NCI-H345 treated with DMSO at 0.1 percent for 48 hours (cell line): ENCODE data around the gene ASB6.

Experiments used
- DNase-seq: peaks from one replicate; lab custom pipeline; 2025; ENCODE audit not compliant: unreplicated experiment; lab: John Stamatoyannopoulos, UW

The ASB6 gene

GRCh38 chr9:129627556-129628440, 14.2 kb downstream of the ASB6 start:
- no peak for DNase-seq

DNA sequence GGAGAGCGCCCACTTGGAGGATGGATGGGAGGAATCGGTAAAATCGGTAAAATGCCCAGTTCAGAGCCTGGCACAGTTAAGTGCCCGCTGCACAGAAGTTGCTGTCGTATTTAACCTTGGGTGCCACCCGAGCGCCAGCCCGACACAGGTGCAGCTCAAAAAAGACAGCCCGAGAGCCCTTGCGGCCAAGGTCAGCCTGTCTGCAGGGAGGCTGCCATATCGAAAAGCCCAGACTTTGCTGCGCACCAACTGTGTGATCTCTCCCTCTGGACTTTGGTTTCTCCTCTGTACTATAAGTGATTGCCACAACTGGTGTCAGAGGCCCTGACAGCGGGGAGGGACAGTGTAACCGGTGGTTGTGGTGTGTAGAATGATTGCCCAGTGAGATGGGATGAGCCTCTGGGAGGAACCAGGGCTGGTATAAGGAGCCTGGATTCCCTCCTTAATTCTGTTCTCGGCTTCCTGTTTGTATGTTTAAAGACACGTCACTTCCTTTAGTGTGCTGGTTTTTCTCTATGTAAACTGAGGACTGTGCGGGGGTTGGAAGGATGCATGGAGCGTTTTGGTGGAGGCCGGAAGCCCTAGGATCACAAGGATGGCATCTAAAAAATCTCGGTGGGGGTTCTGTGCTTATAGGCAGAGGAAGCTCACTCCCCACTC, 15.2 kb downstream of the ASB6 start:
- no peak for DNase-seq

- peak; percentile 56 for DNase-seq
These were observed 15.8 kb downstream of the ASB6 start, which contains the start of gene NTMT1 for GRCh38 chr9:129626079-129626624. NTMT1 (plus strand) TSS chr9:129626163; CDS start chr9:129632704, 6,541 bp downstream.

GRCh38 chr9:129624947-129625346, 17.0 kb downstream of the ASB6 start:
- no peak for DNase-seq

GRCh38 chr9:129624168-129624759, 17.7 kb downstream of the ASB6 start:
- peak; percentile 25 for DNase-seq

- no peak for DNase-seq
These were observed 18.6 kb downstream of the ASB6 start for GRCh38 chr9:129623331-129623730.

- peak; percentile 22 for DNase-seq
These were observed 21.2 kb downstream of the ASB6 start, which contains the start of gene C9orf50 for GRCh38 chr9:129620669-129621295. C9orf50 (minus strand) TSS chr9:129621101; CDS start chr9:129620574, 527 bp downstream.

DNA sequence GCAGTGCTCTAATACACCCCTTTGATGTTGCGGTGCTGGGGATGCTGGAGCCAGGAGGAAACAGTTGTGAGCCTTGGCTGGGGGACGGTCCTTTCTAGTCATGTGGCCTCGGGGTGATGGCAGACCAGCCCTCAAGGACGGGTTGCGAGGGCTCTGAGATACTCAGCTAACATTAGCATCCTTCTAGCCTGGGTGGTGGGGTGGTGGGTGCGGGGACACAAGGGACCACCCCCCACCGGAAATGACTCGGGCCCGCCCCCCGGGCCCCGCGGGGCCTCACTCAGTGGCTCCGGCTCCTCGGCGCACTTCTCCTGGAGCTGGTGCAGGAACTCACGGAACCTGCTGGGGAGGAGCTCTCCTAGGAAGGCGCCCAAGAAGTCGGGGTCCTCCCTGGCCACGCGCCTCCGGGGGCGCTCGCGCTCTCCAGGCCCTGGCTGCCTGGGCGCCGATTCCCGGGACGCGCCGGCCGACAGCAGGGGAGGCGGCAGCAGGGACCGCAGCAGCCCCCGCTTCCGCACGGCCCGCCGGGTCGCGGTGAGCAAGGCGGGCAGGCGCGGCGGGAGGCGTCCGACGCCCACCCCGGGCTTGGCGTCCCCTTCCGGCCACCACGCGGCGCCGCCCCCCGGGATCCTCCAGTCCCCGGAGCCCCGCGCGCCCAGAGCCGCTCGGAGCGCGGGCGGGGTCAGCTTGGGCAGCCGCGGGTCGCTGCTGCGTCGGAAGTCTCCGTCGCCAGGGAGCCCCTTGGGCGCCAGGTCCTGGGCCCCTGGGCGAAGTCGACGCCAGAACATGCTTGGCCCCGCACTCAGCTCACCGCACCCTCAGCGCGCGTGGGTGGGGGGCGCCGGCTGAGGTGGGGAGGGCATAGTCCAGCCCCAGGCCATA, 21.9 kb downstream of the ASB6 start:
- DNase-seq: no peak

DNA sequence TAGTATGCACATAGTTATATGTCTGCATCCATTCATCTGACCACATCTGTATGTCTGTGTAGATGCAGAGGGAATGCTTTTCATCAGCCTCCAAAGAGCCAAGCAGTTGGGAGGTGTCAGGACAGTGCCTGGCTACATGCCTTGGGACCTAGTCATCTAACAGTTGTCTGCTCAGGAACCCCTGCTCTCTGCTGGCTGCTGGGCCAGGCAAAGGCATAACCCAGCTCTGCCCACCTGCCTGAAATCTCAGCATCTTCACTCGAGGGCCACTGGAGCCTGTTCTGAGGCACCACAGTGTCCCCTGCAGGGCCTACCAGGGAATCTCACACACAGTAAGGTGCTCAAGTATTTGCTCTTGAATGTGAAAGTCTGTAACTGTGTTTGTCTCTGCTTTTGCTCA, 24.8 kb downstream of the ASB6 start:
- no peak for DNase-seq

- DNase-seq: no peak
These were observed 26.3 kb downstream of the ASB6 start for GRCh38 chr9:129615407-129616285.

GRCh38 chr9:129614932-129615331, 27.0 kb downstream of the ASB6 start:
- DNase-seq: no peak

DNA sequence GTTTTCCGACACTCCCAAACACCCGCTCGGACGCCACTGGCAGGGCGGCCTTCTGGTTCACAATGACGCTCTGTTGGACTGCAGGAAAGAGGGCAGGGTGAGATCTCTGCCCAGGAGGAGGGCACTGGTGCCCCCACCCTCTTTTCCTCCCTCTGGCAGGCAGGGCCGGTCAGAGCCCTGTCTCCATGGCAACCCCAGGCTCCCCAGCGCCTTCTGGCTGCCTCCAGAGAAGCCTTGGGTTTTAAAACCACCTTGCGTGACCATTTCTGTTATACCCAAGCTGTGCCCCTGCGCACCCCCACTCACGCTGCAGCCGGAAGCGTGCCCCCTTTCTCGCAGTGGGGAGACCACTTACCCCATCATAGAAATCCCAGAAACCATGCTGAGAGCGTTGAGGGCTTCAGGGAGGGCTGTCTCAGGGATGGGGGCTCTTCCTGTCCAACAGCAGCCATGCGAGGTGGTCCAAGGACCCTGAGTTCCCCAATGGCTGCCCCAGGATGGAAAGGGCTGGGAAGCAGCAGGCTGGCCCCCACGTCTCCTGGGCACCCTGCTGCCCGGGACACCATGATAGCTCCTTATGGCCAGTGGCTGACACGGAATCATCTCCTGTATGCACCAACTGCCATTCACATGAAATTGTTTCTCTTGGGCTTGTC, 28.3 kb downstream of the ASB6 start:
- no peak for DNase-seq

- no peak for DNase-seq
These were observed 29.0 kb downstream of the ASB6 start for GRCh38 chr9:129612815-129613519.

DNA sequence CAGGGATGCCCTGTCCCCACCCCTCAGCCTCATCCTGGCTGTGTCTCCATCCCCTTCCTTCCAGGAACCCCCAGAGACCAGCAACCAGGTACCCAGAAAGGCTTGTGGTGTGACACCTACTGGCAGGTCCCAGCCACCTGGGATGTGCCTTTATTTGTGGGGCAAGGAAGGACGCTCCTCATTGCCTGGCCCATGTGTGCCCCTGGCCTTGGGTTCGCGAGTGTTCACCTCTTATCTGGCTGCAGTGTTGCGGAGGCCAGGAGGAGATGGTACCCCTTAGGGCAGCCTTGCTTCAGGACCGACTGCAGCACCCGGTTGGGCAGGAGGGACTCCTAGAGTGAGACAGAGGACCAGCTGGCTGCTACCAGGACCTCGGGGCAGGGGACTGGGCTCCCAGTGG, 29.8 kb downstream of the ASB6 start:
- no peak for DNase-seq

DNA sequence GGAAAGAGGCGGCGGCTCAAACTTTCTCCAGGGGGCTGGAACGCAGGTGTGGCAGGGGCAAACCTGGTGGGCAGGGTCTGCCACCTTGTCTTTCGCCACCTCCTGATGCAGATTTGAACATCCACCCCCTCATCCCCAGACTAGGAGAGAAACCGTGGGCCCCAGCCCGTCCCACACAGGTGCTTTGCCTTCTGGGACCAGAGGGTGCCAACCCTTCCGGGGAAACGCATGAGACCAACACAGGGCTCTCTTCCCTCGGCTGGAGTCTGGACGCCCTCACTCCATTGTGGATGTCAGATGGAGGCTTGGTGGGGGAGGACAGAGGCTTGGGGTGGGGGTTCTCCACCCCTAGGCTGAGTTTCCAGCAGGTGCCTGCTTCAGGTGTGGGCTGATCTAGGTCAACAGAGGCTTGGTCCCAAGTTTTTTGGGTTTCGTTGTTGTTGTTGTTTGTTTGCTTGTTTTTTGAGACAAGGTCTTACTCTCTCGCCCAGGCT, 30.6 kb downstream of the ASB6 start:
- no peak for DNase-seq

DNA sequence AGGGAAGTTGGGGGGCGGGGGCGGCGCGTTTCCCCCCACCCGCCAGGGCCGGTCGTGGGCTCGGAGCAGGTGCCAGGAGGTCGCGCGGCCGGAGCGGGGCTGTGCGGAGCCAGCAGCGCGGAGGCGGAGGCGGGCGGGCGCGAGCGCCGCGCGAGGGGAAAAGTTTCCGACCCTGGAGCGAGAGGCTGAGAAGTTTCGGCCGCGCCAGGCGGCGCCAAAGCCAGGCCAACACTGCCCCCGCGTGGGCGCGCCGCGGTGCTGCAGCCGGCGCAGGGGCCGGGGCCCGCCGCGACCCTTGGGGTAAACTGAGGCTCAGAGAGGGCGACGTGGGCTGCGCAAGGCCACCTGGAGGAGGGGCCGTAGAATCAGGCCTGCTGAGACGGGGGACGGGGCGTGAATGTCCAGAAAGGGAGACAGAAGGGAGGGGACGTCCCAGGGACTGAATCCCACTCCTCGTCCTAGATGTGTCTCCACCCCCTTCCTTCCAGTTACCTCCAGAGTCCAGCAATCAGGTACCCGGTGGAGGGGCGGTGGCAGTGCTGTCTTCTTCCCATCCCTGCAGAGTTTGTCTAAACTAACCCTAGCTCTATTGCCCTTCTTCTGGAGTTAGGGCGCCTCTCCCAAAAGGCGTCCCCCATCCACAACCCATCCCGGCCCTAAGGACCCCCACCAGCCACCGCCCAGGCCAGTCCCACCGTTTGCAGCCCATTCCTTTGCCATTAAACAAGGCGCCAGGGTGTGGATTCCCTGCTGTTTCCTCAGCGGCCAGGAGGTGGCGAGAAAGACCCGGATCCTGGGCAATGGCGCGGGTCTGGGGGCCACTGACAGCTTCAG, 31.3 kb downstream of the ASB6 start:
- DNase-seq: peak; percentile 18

DNA sequence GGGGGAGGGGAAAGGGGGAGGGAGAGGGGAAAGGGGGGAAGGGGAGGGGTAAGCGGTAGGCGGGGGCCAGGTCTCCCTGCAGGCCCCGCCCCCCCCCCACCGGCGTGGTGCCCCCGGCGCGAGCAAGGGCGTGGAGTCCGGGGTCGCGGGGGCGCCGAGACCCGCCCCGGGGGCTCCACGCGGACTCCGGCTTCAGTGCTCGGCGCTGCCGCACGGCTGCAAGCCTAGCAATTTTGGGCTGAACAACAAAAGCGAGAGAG, 31.8 kb downstream of the ASB6 start:
- DNase-seq: no peak
